22Rv1 (cell line): Measurements from ENCODE around the gene CRK.

Experiments used
- H3K27ac ChIP-seq: fragments of 450-650 bp; 2 replicates; pipeline ENCODE4 v1.5.1; 2017
- CTCF ChIP-seq: fragments of 450-650 bp; IDR thresholded peaks from 2 replicates; pipeline ENCODE4 v1.5.1; 2017; ENCODE audit warnings: mild to moderate bottlenecking
- ZFX ChIP-seq: fragments of 450-650 bp; IDR thresholded peaks from 2 replicates; pipeline ENCODE4 v1.6.1; 2017; ENCODE audit warnings: antibody characterized with exemption, borderline replicate concordance

The CRK gene

GRCh38 chr17:1474402-1475189, 18.6 kb upstream of the CRK start:
- TF ChIP-seq ZFX (no peak), CTCF (no peak)

GRCh38 chr17:1473841-1474240, 17.8 kb upstream of the CRK start:
- H3K27ac ChIP-seq, result no peak overlapping the region
- TF ChIP-seq CTCF (no peak), ZFX (no peak)

More at GRCh38 chr17:1474402-1475189, 18.6 kb upstream of the CRK start:
- H3K27ac ChIP-seq, result no peak overlapping the region

- no peak overlapping the region for H3K27ac ChIP-seq
- TF ChIP-seq ZFX (no peak), CTCF (no peak)
These were observed 17.1 kb upstream of the CRK start for GRCh38 chr17:1473170-1473569.

- no peak overlapping the region for H3K27ac ChIP-seq
- TF ChIP-seq CTCF (no peak), ZFX (no peak)
These were observed 16.1 kb upstream of the CRK start for GRCh38 chr17:1471911-1472821.

- no peak overlapping the region for H3K27ac ChIP-seq
- TF ChIP-seq ZFX (no peak), CTCF (no peak)
These were observed 15.5 kb upstream of the CRK start for GRCh38 chr17:1471490-1471889.

GRCh38 chr17:1470755-1471462, 14.9 kb upstream of the CRK start:
- TF ChIP-seq CTCF (no peak), ZFX (no peak)
- no peak overlapping the region for H3K27ac ChIP-seq
